ELF-1 (cell line): ENCODE measurements around the gene TFDP2.
"Not testable (repeated sequence)": the region's sequence is repeated elsewhere in the genome, so short reads cannot be mapped to it uniquely, and the experiment has no call there.

Experiments used
- DNase-seq: peaks from one replicate; pipeline ENCODE4 v3.0.0-alpha.2; 2016; ENCODE audit warnings: low read depth, low spot score

TFDP2 gene

DNA sequence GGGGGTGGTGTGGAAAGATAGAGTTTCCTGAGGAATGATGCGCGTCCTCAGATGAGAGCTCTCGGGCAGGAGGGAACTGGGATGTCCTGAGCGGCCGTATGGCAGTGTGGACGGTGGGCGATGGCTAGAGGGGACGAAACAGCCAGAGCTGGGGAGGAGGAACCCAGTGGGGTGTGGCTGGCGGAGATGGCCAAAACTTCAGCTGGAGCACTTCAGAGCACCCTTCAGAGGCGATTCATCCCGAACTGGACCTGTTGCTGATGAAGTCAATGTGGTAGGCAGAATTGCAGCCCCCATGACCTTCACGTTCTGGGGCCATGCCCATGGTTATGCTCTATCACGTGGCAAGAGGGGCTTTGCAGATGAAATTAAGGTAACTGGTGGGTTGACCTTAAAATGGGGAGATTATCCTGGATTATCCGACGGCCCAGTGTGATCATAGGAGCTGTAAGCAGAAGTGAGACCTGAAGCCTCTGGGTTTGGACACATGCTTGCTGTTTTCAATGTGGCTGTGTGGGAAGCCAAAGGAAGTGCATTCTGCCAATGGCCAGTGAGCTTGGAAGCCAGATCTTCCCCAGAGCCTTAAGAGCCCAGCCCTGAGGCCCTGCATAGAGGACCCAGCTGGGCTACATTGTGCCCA lies 220.6 kb downstream of the TFDP2 start:
- no peak for DNase-seq

DNA sequence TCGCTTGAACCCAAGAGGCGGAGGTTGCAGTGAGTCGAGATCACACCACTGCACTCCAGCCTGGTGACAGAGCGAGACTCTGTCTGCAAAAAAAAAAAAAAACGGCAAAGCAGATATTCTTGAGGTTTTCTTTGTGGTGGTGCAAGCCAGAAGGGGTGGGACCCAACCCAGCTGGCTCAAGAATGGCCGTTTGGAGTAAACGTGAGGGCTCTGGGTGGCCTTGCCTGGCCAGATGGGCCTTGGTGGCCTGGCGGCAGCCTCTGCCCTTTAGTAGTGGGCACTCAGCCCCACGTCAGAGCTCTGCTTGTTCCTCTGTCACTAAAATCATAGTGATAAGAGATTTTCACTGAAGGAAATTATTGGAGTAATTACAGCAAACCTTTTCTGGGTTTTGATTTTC lies 222.4 kb downstream of the TFDP2 start:
- DNase-seq = no peak

DNA sequence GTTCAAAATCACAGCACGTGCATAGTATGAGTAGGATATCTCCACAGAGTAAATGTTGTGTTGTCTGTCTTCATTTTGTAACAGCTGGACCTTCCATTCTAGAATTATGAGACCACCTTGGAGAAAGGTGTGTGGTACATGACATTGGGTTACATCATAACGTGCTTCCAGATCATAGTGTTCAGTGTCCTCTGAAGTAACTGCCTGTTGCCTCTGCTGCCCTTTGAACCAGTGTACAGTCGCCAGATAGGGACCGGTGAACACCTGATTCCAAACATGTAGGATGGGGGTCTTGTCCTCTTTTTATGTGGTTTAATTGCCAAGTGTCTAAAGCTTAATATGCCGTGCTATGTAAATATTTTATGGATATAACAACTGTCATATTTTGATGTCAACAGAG lies 223.7 kb downstream of the TFDP2 start:
- DNase-seq = not testable (repeated sequence)

DNA sequence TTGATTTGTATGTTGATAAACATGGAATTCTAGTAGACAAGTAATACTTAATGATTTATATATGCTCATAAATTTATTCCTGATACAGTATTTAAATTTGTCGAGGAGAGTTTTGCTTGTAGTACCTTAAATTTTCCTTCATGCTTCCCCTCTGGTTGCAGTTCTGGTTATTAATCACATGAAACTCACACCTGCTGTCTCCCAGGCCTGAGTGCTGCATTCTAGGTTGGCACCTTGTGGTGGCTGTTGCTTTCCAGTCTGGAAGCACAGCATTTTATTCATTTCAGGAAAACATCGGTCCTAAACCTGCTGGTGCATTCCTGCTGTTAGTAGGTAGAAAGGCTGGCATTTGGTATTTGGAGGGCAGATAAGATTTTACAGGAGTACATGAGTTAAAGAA lies 228.0 kb downstream of the TFDP2 start:
- DNase-seq = no peak

DNA sequence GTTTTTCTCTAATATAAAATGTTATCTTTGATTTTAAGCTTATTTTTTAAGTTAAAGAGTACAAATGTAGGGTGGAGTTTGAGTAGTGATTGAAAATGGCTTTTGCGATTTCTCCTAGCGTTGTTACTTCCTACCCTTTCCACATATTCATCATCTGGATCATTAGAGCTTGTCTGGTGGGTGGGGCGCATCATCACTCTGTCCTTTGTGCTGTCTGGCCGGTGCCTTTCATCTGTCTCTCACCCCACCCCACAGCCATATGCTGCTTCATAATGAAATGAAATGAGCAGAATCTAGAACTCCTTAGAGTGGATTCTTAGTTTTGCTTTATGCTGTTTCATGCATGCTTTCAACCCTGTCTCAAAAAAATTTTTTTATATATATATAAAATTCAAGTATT lies 228.6 kb downstream of the TFDP2 start:
- DNase-seq = no peak

DNA sequence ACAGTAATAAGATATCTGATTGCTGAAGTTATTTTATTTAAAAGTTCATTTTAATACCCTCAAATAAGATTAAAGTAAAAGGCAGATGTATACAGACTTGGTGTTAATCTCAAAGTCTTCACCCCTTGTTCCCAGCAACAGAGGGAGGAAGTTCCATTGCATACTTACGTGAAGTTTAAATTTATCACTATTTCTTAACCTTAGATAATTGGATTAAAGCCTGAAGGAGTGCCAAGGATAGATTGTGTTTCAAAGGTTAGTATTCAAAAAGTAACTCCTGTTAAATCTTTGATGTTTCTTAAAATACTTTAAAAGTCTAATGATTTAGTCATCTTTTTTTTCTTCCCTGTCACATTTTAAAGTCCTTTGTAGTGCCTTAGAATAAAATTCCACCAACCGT lies 233.6 kb downstream of the TFDP2 start:
- no peak for DNase-seq

DNA sequence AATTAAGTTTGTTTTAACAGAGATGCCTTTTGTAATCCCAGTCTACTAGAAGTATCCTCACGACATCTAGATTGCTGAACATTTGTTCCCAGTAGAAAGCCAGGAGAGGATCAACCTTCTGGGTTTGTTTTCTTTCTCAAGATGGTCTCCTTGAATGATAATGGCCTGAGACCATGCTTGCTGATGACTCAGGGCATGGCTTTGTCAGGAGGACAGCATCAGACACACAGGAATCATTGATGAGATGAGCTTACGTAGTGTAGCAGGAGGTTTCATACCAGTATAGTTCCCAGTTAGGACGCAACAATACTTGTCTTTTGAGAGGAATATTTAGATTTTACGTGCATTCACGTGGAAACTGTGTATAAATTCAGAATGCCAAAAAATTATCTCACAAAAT lies 234.3 kb downstream of the TFDP2 start:
- DNase-seq = no peak

DNA sequence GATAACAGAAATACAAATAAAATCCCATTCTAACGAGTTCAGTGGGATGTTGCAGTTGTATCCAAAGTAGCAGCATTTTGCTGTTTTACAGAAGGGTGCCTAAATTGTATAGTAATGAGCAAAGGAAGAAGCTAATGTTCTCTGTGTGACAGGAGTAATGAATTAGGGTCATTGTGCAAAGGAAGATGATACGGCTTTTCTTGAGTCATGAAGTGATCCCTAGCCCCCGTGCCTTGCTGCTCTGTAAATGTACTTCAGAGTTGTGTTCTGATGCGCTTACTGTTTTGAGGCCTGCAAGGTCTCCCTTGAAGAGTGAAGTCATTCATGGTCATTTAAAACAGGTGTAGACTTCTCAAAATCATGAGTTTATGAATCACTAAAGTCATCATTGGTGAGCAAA lies 235.0 kb downstream of the TFDP2 start:
- no peak for DNase-seq

DNA sequence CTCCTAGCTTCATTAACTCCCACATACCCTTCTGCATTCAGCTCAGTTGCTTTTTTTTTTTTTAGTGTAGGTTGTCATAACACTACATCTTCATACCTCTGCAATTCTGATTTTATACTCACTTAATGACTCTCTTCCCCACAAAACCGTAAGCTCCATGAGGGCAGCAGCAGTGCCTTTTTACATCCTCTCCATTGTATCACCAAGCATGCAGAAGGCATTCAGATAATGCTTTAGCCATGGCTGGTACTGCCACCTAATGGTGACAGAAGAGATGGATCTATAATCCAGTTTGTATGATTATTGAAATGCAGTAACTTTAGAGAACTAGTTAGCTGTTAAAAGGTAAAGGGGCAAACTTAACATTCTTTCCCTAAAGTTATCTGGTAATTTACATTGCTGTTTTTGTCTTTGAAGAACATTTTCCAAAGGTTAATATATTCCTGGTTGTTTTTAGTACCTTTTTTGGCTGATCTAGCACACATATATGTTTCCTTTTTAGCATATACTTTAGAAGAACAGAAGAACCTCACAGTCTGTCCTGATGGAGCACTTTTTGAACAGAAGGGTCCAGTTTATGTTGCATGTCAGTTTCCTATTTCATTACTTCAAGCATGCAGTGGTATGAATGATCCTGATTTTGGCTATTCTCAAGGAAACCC lies 236.1 kb downstream of the TFDP2 start:
- no peak for DNase-seq

DNA sequence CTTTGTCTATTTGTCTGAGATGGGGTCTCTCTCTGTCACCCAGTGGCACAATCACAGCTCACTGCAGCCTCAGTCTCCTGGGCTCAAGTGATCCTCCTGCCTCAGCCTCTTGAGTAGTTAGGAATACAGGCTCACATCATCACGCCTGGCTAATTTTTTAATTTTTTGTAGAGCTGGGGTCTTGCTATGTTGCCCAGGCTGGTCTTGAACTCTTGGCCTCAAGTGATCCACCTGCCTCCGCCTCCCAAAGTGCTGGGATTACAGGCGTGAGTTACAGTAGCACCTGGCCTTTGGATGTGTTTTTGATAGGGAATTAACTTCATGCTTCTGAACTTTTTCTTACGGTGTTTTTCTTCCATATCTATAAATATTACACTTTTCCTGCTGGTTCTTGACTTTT lies 239.4 kb downstream of the TFDP2 start:
- not testable (repeated sequence) for DNase-seq

DNA sequence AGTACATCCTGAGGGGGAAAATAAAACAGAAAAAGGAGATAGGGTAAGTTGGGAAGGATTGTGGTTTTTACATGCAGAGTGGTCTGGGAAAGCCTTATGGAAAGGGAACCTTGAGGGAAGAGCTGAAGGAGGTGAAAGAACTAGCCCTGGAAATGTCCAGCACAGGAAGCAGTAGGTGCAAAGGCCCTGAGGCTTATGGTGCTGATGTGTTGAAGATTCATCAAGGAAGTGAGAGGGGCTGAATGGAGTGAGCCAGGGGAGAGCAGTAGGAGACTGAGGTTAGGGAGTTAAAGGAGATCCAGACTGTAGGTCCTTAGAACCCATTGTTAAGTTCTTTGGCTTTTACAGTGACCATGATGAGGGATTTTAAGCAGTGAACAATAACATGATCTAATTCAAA lies 239.9 kb downstream of the TFDP2 start:
- DNase-seq = no peak

DNA sequence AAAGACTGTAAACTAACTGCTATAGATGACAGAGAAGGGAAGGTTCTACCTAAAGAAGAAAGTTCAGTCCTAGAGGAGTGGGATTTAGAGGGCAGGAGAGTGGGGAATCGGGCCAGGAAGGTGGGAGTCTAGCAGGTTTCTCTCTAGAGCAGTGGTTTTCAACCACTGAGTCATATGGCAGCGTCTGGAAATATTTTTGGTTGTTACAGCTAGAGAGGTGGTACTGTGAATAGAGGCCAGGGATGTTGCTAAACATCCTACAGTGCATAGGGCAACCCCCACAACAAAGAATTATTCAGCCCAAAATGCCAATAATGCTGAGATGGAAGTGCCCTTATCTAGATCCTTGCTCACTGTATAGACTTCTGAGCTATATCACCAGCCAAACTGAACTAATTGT lies 244.2 kb downstream of the TFDP2 start:
- DNase-seq = no peak

DNA sequence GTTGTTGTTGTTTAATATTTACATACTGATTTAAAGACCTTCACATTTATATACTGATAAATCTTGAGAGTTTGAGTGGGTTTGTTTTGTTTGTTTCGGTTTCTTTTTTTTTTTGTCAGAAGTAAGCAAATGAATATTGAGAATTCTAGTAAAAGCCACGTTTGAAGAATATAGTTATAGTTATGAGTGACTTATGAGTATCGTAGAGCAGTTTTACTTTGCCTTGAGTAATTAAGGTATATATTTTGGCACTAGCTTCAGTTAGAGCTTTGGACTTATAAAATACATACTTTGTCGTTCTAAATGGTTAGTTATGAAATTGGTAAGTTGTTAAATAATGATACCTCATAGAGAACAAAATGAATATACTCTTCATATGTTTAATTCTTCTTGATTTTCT lies 245.1 kb downstream of the TFDP2 start:
- no peak for DNase-seq

DNA sequence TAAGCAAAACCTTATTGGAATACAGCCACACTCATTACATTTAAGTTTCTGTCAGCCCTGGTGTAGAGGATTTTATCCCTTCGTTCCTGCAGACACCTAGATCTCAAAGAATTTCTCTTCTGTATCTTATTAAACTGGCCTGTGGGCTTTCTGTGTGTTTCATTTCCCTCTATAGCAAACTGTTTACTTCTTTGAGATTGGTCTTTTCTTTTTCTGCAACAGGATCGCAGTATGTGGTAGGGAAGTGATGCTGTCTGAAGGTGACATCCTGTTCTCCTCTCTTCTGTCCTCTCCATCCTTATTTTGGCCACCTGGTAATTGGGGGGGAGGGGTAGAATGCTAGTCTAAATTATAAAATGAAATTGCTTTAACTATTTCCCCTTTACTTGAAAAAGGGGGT lies 247.4 kb downstream of the TFDP2 start:
- no peak for DNase-seq

DNA sequence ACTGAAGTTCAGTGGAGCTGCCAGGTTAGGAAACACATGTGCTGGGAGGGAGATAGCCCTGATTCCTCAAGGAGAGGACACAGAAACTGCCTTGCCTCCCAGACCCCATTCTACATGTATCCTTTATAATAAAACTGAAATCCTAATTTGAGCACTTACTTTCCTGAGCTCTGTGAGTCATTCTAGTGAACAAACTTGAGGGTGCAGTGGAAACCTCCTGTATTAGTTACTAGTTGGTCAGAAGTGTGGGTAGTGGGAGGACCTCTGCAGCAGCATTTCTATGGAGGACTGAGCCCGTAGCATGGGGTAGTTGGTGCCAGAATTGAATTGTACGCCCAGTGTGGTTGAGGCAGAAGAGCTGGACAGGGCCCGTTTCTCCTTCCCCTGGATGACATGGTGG lies 249.0 kb downstream of the TFDP2 start:
- DNase-seq = no peak

DNA sequence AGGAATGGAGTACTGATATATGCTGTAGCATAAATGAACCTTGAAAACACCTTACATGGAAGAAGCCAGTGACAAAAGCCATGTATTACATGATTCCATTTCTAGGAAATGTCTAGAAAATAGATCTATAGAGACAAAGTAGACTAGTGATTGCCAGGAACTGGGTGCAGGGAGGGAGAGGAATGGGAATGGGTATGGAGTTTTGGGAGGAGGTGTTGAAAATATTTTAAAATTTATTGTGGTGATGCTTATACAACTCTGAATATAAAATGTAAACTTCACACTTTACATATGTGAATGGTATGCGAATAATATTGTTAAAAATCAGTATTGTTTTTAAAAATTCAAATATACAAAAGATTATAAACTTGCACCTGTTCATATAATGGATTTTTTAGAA lies 250.4 kb downstream of the TFDP2 start:
- DNase-seq = no peak

DNA sequence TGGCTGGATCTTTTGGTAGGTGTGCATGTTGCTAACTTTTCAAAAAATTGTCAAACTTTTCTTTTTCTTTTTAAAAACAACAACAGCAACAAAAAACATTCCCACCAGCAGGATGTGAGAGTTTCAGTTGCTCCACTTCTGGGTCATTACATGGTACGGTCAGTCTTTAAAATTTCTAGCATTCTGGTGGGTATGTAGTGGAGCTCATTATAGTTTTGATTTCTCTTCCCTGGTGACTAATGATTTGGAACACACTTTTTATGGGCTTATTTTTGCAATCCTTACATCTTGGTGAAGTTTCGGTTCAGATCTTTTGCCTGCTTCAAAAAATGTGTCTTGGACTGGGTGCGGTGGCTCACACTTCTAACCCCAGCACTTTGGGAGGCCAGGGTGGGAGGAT lies 253.6 kb downstream of the TFDP2 start:
- no peak for DNase-seq

DNA sequence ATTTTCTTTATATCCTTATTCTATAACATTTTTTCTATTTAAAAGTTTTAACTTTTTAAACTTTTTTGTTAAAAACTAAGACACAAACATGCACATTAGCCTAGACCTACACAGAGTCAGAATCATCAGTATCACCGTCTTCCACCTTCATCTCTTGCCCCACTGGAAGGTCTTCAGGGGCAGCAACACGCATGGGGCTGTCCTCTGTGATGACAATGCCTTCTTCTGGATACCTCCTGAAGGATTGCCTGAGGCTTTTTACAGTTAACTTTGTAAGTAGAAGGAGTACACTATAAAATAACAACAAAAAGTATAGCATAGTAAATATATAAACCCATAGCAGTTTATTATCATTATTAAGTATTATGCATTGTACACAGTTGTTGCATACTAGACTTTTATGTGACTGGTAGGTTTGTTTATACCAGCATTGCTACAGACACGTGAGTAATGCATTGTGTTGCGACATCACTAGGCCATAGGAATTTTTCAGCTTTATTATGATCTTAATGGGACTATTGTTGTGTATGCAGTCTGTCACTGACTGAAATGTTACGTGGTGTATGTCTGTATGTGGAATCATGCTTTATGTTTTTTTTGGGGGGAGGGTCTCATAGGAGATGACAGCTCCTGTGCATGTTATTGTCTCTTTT lies 254.7 kb downstream of the TFDP2 start:
- no peak for DNase-seq
